Muscle layer of duodenum (tissue), 2 donors: ENCODE results near the gene SND1.
A peak's percentile ranks its signal among the peaks of the same experiment; 100 is the strongest.
"Not testable (repeated sequence)": the region's sequence is repeated elsewhere in the genome, so short reads cannot be mapped to it uniquely, and the experiment has no call there.

Experiments
- H3K27ac ChIP-seq: one replicate; pipeline ENCODE4 v1.7.0; 2013; ENCODE audit warnings: mild to moderate bottlenecking, low read length
- H3K27me3 ChIP-seq: one replicate; pipeline ENCODE4 v1.7.0; 2013; ENCODE audit warnings: low read depth, mild to moderate bottlenecking, control low read depth, low read length
- H3K36me3 ChIP-seq, 2 donors: one replicate each; pipeline ENCODE4 v1.7.0; 2013; ENCODE audit warnings: low read length in 2 of 2, control low read depth in 1 of 2, mild to moderate bottlenecking in 1 of 2; ENCODE audit not compliant: insufficient read depth in 2 of 2, control insufficient read depth in 1 of 2
- H3K4me1 ChIP-seq, 2 donors: one replicate each; pipeline ENCODE4 v1.7.0; 2013; ENCODE audit warnings: low read length in 2 of 2, mild to moderate bottlenecking in 2 of 2, control low read depth in 1 of 2, moderate library complexity in 1 of 2; ENCODE audit not compliant: insufficient read depth in 2 of 2, control insufficient read depth in 1 of 2
- H3K4me3 ChIP-seq, 2 donors: one replicate each; pipeline ENCODE4 v1.7.0; 2013; ENCODE audit warnings: low read length in 2 of 2, low read depth in 1 of 2, mild to moderate bottlenecking in 1 of 2
- H3K9me3 ChIP-seq, 2 donors: one replicate each; pipeline ENCODE4 v1.7.0; 2013; ENCODE audit warnings: low read length in 2 of 2, control low read depth in 1 of 2, mild to moderate bottlenecking in 1 of 2; ENCODE audit not compliant: control insufficient read depth in 1 of 2
- donor health status: healthy.

The SND1 gene

DNA sequence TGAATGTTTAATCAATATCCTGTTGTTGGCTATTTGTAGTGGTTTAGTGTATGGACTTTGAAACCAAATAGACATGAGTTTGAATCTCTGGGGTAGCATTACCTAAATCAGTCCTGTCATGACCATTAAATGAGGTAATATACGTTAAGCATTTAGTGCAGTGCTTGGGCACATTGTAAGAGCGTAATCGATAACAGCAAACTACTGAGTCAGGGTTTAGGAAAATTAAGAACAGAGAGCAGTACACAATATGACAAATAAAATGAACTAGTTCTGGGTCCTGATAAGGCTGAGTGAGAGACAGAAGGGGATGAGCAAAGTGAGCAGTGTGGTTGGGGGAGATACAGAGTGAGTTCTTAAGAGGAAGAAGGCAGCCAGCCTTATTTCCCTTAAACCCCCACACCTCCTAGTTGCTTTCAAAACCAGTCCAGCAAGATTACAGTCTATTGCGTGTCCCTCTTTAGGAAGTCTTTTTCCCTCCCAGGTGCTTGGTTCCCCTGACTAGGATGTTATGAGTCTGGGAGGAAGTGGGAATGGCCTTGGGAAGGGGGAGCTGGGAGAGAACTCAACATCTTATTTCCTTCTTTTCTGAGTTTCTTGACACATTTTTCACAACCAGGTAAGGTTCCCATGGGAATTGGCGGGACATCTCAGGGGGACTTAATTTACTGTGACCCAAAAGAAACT lies 171.0 kb downstream of the SND1 start:
- Histone ChIP-seq H3K4me1 (no peaks in the 10 kb centered on the region), H3K27ac (no peak overlapping the region), H3K4me3 (no peak overlapping the region), H3K36me3 (no peaks in the 10 kb centered on the region), H3K9me3 (no peaks in the 10 kb centered on the region), H3K27me3 (no peaks in the 10 kb centered on the region)

DNA sequence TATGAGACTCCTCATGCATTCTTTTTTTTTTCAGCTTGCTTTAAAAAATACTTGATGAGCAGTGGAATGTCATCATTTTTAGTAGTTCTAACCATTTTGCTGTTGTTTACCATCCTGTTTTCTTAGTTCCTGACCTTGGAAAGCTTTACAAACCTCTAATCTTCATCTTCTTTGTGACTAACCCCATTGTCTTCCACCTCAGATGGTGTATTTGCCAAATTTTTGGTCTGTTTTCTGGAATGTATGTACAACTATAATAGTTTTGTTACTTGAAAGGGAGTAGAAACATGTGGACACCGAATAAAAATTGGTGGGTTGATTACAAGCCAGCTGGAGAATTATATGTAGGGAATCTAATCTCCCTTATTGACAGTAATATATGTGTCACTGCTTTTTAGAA lies 172.7 kb downstream of the SND1 start:
- H3K27me3 ChIP-seq, result no peaks in the 10 kb centered on the region
- H3K36me3 ChIP-seq, result no peaks in the 10 kb centered on the region
- H3K4me3 ChIP-seq, result no peak overlapping the region
- no peaks in the 10 kb centered on the region for H3K9me3 ChIP-seq
- no peaks in the 10 kb centered on the region for H3K4me1 ChIP-seq
- no peak overlapping the region for H3K27ac ChIP-seq

DNA sequence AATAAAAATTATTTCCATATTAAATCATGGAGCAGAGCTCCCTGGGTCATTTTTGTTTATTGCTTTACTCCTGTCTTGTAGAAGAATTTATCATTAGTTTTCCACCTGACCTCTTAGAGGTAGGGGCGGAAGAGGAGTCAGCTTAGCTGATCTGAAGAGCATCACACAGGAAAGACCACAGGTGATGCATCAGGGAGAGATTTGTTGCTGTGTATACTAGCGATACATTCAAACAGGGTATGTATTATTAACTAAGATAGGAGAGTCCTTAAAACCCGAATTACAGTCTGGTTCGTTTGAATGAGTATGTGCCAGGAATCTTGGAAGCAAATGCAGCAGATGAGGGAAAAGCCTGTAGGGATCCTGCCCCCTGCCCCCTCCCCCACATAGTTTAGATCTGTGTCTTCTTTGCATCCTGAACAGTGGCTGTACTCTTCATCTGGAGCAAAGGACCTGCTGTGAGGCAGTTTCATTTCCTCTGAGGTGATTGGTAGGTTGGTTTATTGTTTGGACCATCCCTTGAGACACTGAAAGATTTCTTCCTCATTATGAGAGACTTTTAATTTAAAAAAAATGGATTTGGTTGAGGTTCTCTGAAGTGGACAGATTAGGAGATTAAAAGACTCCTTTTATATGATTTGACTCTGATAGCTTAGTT lies 177.0 kb downstream of the SND1 start:
- Histone ChIP-seq H3K4me3 (no peak overlapping the region), H3K4me1 (no peaks in the 10 kb centered on the region), H3K27ac (no peak overlapping the region), H3K27me3 (no peaks in the 10 kb centered on the region), H3K9me3 (no peaks in the 10 kb centered on the region), H3K36me3 (no peaks in the 10 kb centered on the region)

DNA sequence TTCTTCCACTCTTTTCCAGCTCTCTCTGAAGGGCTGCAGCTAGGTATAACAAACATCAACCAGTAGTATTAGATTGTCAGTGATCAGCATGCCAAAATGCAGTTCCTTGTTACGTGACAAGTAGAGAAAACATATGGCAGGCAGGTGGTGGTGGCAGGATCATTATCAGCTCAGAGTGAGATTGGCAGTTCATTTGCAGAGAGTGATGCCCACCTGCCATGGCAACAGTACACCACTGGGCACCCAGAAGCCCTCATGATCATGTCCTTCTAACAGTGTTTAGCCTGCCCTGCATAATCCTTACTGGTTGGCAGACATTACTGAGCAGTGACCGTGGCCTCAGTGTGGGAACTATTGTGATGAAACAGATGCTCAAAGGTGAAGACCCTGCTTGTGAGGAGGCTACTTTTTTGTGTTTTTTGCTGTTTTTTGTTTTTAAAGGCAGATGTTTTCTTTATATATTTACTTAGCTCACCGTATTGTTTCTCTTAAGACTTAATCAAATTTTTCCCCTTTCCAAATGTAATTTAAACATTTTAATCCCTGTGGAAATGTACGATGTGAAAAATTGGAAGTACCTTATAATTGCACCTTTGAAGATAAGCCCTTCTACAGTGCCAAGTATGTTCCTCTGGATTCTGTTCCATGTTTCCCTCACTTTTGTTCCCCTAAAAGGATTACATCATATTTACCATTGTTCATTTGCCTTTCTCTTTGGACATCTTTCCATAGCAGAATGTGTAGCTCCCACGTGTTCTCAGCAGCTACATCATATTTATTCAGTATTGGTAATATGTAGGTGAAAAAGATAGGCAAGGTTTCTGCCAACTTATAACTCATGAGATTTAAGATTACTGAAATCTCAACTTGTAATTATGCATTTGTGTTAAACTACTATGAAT lies 179.6 kb downstream of the SND1 start:
- no peaks in the 10 kb centered on the region for H3K36me3 ChIP-seq
- H3K27ac ChIP-seq, result no peak overlapping the region
- no peaks in the 10 kb centered on the region for H3K27me3 ChIP-seq
- no peak overlapping the region for H3K4me3 ChIP-seq
- no peaks in the 10 kb centered on the region for H3K4me1 ChIP-seq
- H3K9me3 ChIP-seq, result no peaks in the 10 kb centered on the region

DNA sequence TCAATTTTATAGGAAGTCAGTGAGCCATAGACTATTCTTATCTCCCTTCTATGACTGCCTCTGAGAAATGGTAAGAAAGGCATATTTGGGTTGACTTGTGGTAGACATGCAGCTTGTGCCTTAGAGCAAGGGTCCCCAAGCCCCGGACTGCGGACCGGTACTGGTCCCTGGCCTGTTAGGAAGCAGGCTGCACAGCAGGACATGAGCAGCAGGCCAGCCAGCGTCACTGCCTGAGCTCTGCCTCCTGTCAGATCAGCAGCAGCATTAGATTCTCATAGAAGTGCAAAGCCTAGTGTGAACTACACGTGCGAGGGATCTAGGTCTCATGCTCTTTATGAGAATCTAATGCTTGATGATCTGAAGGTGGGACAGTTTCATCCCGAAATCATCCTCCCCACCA lies 180.6 kb downstream of the SND1 start:
- no peaks in the 10 kb centered on the region for H3K4me1 ChIP-seq
- no peaks in the 10 kb centered on the region for H3K36me3 ChIP-seq
- H3K9me3 ChIP-seq, result no peaks in the 10 kb centered on the region
- no peak overlapping the region for H3K4me3 ChIP-seq
- H3K27me3 ChIP-seq, result no peaks in the 10 kb centered on the region
- H3K27ac ChIP-seq, result no peak overlapping the region

DNA sequence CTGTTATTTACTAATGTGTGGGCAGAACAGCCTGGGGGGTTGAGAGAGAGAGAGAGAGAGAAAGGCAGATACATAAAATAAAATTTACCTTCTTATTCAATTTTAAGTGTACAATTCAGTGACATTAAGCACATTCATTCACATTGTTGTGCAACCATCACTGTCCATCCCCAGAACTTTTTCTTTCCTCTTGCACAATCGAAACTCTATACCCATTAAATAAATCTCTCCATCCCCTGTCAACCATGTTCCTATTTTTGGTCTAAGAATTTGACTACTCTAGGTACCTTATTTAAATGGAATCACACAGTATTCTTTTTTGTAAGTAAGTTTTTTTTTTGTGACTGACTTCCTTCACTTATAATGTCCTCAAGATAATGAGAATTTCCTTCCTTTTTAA lies 181.6 kb downstream of the SND1 start:
- H3K27ac ChIP-seq, result no peak overlapping the region
- H3K9me3 ChIP-seq, result no peaks in the 10 kb centered on the region
- no peaks in the 10 kb centered on the region for H3K36me3 ChIP-seq
- no peak overlapping the region for H3K4me3 ChIP-seq
- no peaks in the 10 kb centered on the region for H3K4me1 ChIP-seq
- no peaks in the 10 kb centered on the region for H3K27me3 ChIP-seq

DNA sequence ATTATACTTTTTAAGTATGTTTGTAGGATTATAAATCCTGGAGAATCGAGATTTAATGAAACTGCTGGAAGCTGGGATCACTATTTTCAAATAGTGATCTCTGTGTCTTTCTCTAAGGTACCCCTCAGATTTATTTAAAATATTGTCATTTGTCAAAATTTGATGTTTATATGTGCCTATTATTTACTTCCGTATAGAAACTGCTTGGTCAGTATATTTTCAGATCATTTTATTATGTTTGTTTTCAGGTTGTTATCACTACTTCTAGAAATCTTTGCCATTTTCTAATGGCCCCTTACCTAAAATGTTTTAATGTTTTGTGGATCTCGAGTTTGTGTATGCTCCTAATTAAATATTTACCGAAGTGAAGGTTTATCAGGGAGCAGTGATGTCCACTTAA lies 183.7 kb downstream of the SND1 start:
- no peaks in the 10 kb centered on the region for H3K36me3 ChIP-seq
- no peak overlapping the region for H3K27ac ChIP-seq
- H3K4me3 ChIP-seq, result no peak overlapping the region
- no peaks in the 10 kb centered on the region for H3K9me3 ChIP-seq
- H3K4me1 ChIP-seq, result no peaks in the 10 kb centered on the region
- no peaks in the 10 kb centered on the region for H3K27me3 ChIP-seq

DNA sequence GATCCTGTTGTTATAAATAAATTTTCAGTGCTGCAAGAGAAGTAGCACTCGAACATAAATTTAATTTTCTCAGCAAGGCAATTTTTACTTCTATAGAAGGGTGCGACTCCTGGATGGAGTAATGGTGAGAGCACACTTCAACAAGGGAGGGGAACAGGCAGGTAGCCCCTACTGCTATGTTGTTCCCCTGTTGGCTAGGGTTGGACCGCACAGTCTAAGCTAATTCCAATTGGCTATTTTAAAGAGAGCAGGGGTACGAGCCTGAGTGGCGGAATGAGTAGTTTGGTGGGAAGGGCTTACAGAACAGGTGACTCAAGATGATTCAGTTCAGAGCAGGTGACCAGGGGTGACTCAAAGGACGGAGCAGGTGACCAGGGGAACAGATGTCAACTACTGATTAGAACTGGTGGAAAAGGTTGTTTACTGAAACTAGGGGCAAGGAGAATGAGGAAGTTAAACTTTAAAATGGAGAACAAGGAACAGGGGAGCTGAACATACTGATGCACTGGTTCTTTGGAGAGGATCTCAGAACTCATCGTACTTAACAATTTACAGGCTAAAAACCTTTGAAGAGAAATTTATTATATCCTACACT lies 185.9 kb downstream of the SND1 start:
- H3K27me3 ChIP-seq, H3K9me3 ChIP-seq, H3K4me3 ChIP-seq, H3K27ac ChIP-seq, H3K4me1 ChIP-seq, H3K36me3 ChIP-seq: not testable (repeated sequence)

DNA sequence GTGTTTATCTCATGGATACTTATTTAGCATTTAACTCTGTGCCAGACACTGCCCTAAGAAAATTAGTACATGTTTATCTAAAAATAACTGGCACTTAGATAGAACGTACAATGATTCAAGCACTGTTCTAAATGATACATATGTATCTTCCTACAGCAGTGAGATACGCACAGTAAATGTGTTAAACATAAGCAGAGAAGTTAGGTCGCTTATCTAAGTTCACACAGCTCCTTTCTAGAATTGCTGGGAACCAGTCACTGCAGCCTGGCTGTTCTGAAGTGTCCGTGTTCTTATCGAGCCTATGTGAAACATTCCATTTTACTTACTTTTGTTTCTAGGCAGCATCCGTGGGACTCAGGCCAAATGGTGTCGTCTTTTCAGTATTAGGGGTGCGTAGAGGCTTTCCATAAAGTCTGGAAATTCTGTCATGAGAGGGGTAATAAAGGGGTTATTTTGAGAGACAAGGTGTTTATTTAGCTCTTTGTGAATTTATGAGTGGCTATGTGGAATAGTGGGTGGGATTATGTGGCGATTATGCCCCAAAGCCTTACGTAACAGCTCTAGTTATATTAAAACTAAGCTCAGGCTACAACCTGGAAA lies 186.9 kb downstream of the SND1 start:
- peak overlapping the region in 1 of 2 donors; percentile 14 for H3K4me3 ChIP-seq
- H3K4me1 ChIP-seq, result no peaks in the 10 kb centered on the region
- H3K36me3 ChIP-seq, result no peaks in the 10 kb centered on the region
- H3K9me3 ChIP-seq, result no peaks in the 10 kb centered on the region
- H3K27me3 ChIP-seq, result no peaks in the 10 kb centered on the region
- no peak overlapping the region for H3K27ac ChIP-seq

DNA sequence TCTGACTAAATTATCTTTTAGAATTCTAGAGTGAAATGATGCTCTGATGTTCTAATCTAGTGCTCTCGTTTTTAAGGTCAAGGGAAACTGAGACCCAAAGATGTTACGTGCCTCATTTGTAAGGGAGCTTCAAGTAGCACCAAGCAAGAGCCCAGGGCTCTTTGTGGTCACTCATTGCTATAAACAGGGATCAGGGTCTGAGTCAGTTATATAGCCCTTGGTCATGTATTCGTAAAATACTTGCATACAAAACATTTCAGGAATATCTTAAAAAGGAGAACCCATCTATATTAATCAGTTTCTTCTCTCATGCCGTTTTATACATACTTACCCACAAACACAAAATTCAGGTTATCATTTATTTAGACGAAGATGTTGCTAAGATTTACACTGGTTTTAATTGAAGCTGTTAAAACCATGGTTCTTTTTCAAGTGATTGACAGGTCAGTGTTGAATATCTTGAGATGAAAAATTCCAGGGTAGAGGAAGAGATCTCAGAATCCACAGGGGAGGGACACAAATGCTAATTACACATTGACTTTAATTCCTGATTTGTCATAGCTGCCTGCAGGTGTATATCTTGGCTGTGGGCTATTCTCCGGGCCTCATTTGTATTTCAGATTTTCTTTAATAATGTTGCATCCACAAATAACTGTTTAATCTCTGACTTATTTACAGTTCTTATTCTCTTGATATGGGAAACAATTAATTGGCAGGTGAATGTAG lies 188.4 kb downstream of the SND1 start:
- Histone ChIP-seq H3K27me3 (no peaks in the 10 kb centered on the region), H3K4me3 (no peak overlapping the region), H3K9me3 (no peaks in the 10 kb centered on the region), H3K27ac (no peak overlapping the region), H3K36me3 (no peaks in the 10 kb centered on the region), H3K4me1 (peaks cover 0 to 14% of the 10 kb centered on the region in 2 donors)
